PC-3 (cell line): ENCODE measurements around the gene SLC34A3. TPM values are rescaled to one million over a fixed set of nuclear protein-coding genes. Genes with fewer than 3 reads are reported as not detected.

ENCODE experiments used
- ATAC-seq: fragments of 200-7000 bp; cut with Tn5 transposase; 2 replicates; pipeline ENCODE4 v1.9.1; 2020; ENCODE audit warnings: mild to moderate bottlenecking, moderate library complexity
- BruUV-seq: library from RNA; stranded (reverse); fragments of 400-500 nt; replicated peaks from 2 replicates; lab custom pipeline; 2021; lab: Mats Ljungman, UMichigan
- CTCF ChIA-PET: fragments of 300-600 bp; sonication (Branson Sonifier 250); formaldehyde crosslinking; loops from one replicate; lab custom pipeline; 2022; ENCODE audit warnings: antibody characterized with exemption; lab: Charles Lee
- POLR2A ChIA-PET: fragments of 300-600 bp; sonication (Branson Sonifier 250); formaldehyde crosslinking; loops from one replicate; lab custom pipeline; 2022; ENCODE audit warnings: antibody characterized with exemption; ENCODE audit not compliant: unreplicated experiment; lab: Charles Lee
- DNase-seq: peaks from one replicate; pipeline ENCODE4 v3.0.0-alpha.2; 2015
- H2AFZ ChIP-seq: fragments of 300-600 bp; sonication (generic); 2 replicates; pipeline ENCODE4 v1.6.0; 2016; ENCODE audit warnings: antibody characterized with exemption, low read length
- H3F3A ChIP-seq: fragments of 300-600 bp; sonication (generic); one replicate; pipeline ENCODE4 v1.6.0; 2017; ENCODE audit warnings: antibody characterized with exemption, low read length, control low read depth, mild to moderate bottlenecking; ENCODE audit not compliant: unreplicated experiment
- H3K27ac ChIP-seq: fragments of 300-600 bp; sonication (generic); 2 replicates; pipeline ENCODE4 v1.5.1; 2016; ENCODE audit warnings: mild to moderate bottlenecking, low read length
- H3K27me3 ChIP-seq: fragments of 300-600 bp; sonication (generic); 2 replicates; pipeline ENCODE4 v1.6.1; 2016; ENCODE audit warnings: low read length, mixed read lengths
- H3K36me3 ChIP-seq: fragments of 300-600 bp; sonication (generic); 2 replicates; pipeline ENCODE4 v1.6.1; 2016; ENCODE audit warnings: low read depth, mixed run types, low read length, mixed read lengths
- H3K4me1 ChIP-seq: fragments of 300-600 bp; sonication (generic); 2 replicates; pipeline ENCODE4 v1.5.1; 2016; ENCODE audit warnings: low read length; ENCODE audit not compliant: insufficient read depth
- H3K4me2 ChIP-seq: fragments of 300-600 bp; sonication (generic); 2 replicates; pipeline ENCODE4 v1.6.0; 2016; ENCODE audit warnings: low read length
- H3K4me3 ChIP-seq: fragments of 300-600 bp; sonication (generic); 2 replicates; pipeline ENCODE4 v1.5.1; 2016; ENCODE audit warnings: mild to moderate bottlenecking, low read length, mixed read lengths
- H3K79me2 ChIP-seq: fragments of 300-600 bp; sonication (generic); 2 replicates; pipeline ENCODE4 v1.6.1; 2017; ENCODE audit warnings: low read length, mixed read lengths
- H3K9ac ChIP-seq: fragments of 300-600 bp; sonication (generic); 2 replicates; pipeline ENCODE4 v1.6.0; 2016; ENCODE audit warnings: mild to moderate bottlenecking, low read length
- H3K9me2 ChIP-seq: fragments of 300-600 bp; sonication (generic); replicated peaks from 2 replicates; pipeline ENCODE4 v1.6.1; 2016; ENCODE audit warnings: mixed run types, low read length, mixed read lengths
- H3K9me3 ChIP-seq: fragments of 300-600 bp; sonication (generic); 2 replicates; pipeline ENCODE4 v1.6.1; 2016; ENCODE audit warnings: low read length, mixed read lengths
- H4K20me1 ChIP-seq: fragments of 300-600 bp; sonication (generic); 2 replicates; pipeline ENCODE4 v1.6.1; 2016; ENCODE audit warnings: low read length, mixed read lengths
- EZH2 ChIP-seq: fragments of 300-600 bp; sonication (generic); IDR thresholded peaks from one replicate; pipeline ENCODE4 v1.6.1; 2017; ENCODE audit warnings: antibody characterized with exemption, mild to moderate bottlenecking, low read length; ENCODE audit not compliant: unreplicated experiment
- EZH2phosphoT487 ChIP-seq: fragments of 300-600 bp; sonication (generic); IDR thresholded peaks from 2 replicates; pipeline ENCODE4 v1.6.1; 2018; ENCODE audit warnings: mild to moderate bottlenecking, antibody characterized with exemption, low read length, borderline replicate concordance
- intact Hi-C: fragments of 100-400 bp; cut with micrococcal nuclease; formaldehyde crosslinking; loops from 2 replicates; pipeline ENCODE4 v1.9.0; 2023
- total RNA-seq: library from RNA; depleted of rRNA; stranded (reverse); fragments of >200 nt; gene quantifications from 2 replicates; pipeline ENCODE4 v1.2.3, GENCODE V29; 2014
- TF ChIP-seq, protein P1 (sequence below): fragments of 300-600 bp; sonication (generic); conservative IDR thresholded peaks from 2 replicates; pipeline ENCODE4 v1.5.1; 2017; ENCODE audit warnings: antibody characterized with exemption, low read depth, mild to moderate bottlenecking, low read length

SLC34A3 gene
- total RNA-seq, 1 experiment from 2014 or later, result 1.5 TPM

DNA sequence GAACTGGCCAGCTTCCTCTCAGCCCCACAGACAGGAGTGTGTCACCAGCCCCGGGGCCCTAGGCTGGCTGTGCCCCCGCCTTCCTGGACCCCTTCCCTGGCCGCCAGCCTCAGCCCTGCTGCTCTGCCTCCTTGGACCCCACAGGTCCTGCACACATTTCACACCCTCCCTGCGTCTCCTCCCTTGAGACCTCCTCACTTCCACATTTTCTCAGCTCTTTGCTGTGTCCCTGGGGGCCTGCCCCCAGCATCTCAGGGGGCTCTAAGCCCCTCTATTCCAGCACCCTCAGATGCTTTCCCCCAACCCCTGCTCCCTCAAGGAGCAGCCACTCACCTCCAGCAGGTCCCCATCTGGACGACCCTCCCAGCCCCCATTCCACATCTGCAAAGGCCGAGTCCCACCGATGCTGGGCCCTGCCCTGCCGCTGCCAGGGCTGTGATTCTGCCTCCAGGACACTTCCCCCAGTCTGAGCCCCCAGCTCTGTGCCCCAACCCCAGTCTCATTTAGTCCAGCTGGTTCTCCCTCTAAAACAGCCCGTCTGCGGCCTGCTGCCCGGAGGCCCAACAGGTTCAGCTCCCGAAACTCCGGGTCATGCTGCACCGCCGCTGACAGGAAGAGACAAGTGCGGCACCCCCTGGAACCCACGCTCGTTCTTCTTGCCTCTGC, 4.2 kb downstream of the SLC34A3 start:
- no peak overlapping the region for H3K4me2 ChIP-seq
- CTCF ChIA-PET, result interaction anchor here (1.2 kb wide), 1 partner anchor 11 kb away, joined by 3 read pairs; no protein-coding TSS in a partner anchor

DNA sequence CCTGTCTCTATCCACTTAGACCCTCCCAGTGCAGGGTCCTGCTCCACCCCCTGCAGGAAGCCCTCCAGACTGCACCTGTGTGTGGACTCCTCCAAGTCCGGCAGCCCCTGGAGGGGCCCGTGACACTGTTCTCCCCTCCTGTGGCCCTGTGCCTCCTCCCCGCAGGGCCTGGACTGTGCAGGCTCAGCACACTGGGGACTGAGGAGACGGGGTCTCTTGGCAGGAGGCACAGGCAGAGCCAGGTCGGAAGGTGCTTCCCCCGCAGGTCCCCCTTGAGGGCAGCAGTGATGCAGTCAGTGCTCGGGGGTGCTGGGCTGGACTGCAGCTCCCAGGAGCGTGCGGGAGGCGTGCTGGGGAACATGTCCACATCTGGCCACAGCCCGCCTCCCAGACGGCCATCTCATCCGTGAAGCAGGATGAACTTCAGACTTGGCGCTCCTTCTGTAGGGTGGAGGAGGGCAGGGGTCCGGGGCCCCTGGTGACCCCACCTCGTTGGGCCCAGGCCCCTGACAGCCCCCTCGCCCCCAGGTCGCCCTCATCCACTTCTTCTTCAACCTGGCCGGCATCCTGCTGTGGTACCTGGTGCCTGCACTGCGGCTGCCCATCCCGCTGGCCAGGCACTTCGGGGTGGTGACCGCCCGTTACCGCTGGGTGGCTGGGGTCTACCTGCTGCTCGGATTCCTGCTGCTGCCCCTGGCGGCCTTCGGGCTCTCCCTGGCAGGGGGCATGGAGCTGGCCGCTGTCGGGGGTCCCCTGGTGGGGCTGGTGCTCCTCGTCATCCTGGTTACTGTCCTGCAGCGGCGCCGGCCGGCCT, 4.9 kb downstream of the SLC34A3 start:
- no peaks in the 10 kb centered on the region for H3F3A ChIP-seq
- H3K27me3 ChIP-seq, result no peaks in the 10 kb centered on the region
- H3K9me3 ChIP-seq, result no peaks in the 10 kb centered on the region
- DNase-seq (no peak), ATAC-seq (no peak)
- no peak overlapping the region for H3K4me2 ChIP-seq
- H3K4me1 ChIP-seq, result peaks cover 22% of the 10 kb centered on the region
- TF ChIP-seq EZH2phosphoT487, result no peak
- TF ChIP-seq, protein P1, sequence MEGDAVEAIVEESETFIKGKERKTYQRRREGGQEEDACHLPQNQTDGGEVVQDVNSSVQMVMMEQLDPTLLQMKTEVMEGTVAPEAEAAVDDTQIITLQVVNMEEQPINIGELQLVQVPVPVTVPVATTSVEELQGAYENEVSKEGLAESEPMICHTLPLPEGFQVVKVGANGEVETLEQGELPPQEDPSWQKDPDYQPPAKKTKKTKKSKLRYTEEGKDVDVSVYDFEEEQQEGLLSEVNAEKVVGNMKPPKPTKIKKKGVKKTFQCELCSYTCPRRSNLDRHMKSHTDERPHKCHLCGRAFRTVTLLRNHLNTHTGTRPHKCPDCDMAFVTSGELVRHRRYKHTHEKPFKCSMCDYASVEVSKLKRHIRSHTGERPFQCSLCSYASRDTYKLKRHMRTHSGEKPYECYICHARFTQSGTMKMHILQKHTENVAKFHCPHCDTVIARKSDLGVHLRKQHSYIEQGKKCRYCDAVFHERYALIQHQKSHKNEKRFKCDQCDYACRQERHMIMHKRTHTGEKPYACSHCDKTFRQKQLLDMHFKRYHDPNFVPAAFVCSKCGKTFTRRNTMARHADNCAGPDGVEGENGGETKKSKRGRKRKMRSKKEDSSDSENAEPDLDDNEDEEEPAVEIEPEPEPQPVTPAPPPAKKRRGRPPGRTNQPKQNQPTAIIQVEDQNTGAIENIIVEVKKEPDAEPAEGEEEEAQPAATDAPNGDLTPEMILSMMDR, result no peak
- no peak for TF ChIP-seq EZH2
- H3K9me2 ChIP-seq, result no peaks in the 10 kb centered on the region
- peaks cover 25% of the 10 kb centered on the region for H3K79me2 ChIP-seq
- H3K9ac ChIP-seq, result no peak overlapping the region
- H4K20me1 ChIP-seq, result no peaks in the 10 kb centered on the region
- CTCF ChIA-PET, result interaction anchor here (1.0 kb wide), 2 partner anchors 8 to 18 kb away, joined by 3 to 7 read pairs; partner anchors contain the start of gene RNF224
- no TSS peak for BruUV-seq
- POLR2A ChIA-PET, result no interaction called here
- intact Hi-C loops, result no loop called here
- H3K27ac ChIP-seq, result no peak overlapping the region
- H2AFZ ChIP-seq, result no peak overlapping the region
- H3K36me3 ChIP-seq, result no peaks in the 10 kb centered on the region
- H3K4me3 ChIP-seq, result no peak overlapping the region

More for the DNA sequence above, 4.2 kb downstream of the SLC34A3 start:
- H3K9ac ChIP-seq, result no peak overlapping the region
- H3K9me3 ChIP-seq, result no peaks in the 10 kb centered on the region
- H3K4me3 ChIP-seq, result no peak overlapping the region
- BruUV-seq, result no TSS peak
- H2AFZ ChIP-seq, result no peak overlapping the region
- H3K36me3 ChIP-seq, result no peaks in the 10 kb centered on the region
- H3K4me1 ChIP-seq, result peaks cover 22% of the 10 kb centered on the region
- DNase-seq, result no peak
- TF ChIP-seq EZH2 (no peak), EZH2phosphoT487 (no peak)
- TF ChIP-seq, protein P1, result no peak
- H4K20me1 ChIP-seq, result no peaks in the 10 kb centered on the region
- intact Hi-C loops, result no loop called here
- no peak overlapping the region for H3K27ac ChIP-seq
- POLR2A ChIA-PET, result no interaction called here
- no peaks in the 10 kb centered on the region for H3K27me3 ChIP-seq
- H3F3A ChIP-seq, result no peaks in the 10 kb centered on the region
- ATAC-seq, result no peak
- no peaks in the 10 kb centered on the region for H3K9me2 ChIP-seq
- peaks cover 22% of the 10 kb centered on the region for H3K79me2 ChIP-seq
